MG63 (cell line): Measurements from ENCODE around the gene PAX5. TPM values are rescaled to one million over a fixed set of nuclear protein-coding genes. Genes with fewer than 3 reads are reported as not detected.

Experiments
- DNase-seq: peaks from one replicate; pipeline ENCODE4 v3.0.0-alpha.2; 2020
- H3K27me3 ChIP-seq: fragments of 250-450 bp; sonication (Bioruptor Pico); 2 replicates; pipeline ENCODE4 v1.5.1; 2020; ENCODE audit warnings: mild to moderate bottlenecking, moderate library complexity
- H3K36me3 ChIP-seq: fragments of 250-450 bp; sonication (Bioruptor Pico); 2 replicates; pipeline ENCODE4 v1.5.1; 2020; ENCODE audit warnings: mild to moderate bottlenecking, moderate library complexity
- H3K4me3 ChIP-seq: fragments of 250-450 bp; sonication (Bioruptor Pico); 2 replicates; pipeline ENCODE4 v1.5.1; 2020; ENCODE audit warnings: mild to moderate bottlenecking, moderate library complexity
- H3K9me3 ChIP-seq: fragments of 250-450 bp; sonication (Bioruptor Pico); 2 replicates; pipeline ENCODE4 v1.5.1; 2020; ENCODE audit warnings: mild to moderate bottlenecking, moderate library complexity
- total RNA-seq: library from RNA; depleted of rRNA; stranded (reverse); fragments of >200 nt; shearing (Covaris generic); gene quantifications from 2 replicates; pipeline ENCODE4 v1.2.3, GENCODE V29; 2014; ENCODE audit warnings: low replicate concordance; rRNA removed

The PAX5 gene
- total RNA-seq, 1 experiment from 2014 or later = not detected

DNA sequence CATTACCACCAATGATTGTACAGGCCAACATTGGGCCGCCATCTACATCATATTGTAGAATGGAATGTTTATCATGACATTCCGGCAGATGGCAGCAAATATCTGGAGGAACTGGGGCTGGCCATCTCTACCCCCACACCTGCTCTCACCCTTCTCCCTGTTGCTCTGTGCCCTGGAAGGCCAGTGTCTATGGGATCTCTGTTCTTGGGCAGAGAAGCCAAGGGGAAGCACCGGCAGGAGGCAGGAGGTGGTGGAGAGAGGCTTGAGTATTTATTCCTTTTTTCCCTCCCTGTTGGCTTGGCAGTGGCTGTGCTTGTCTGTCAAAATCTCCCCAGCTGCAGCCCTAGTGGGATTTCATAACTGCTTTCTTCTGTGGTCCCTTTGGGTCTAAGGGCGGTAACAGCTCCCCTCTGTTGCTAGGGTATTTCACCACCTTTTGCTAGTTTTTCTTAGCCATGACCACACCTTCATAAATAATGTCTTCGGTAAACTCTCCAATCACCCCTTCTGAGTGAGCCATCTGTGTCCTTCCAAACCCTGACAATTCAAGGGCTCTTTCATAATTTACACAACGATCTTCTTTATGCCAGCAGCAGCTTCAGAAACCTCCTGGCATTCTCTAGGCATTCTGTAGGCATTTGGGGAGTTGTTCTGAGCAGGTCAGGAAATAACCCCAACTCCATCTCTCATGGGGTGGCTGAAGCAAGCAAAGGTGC, 235.6 kb downstream of the PAX5 start:
- Histone ChIP-seq H3K36me3 (no peaks in the 10 kb centered on the region), H3K4me3 (no peak overlapping the region), H3K27me3 (peaks cover 3% of the 10 kb centered on the region; the same call in 1 of the 2 replicates), H3K9me3 (peaks cover 4% of the 10 kb centered on the region)
- no peak for DNase-seq

DNA sequence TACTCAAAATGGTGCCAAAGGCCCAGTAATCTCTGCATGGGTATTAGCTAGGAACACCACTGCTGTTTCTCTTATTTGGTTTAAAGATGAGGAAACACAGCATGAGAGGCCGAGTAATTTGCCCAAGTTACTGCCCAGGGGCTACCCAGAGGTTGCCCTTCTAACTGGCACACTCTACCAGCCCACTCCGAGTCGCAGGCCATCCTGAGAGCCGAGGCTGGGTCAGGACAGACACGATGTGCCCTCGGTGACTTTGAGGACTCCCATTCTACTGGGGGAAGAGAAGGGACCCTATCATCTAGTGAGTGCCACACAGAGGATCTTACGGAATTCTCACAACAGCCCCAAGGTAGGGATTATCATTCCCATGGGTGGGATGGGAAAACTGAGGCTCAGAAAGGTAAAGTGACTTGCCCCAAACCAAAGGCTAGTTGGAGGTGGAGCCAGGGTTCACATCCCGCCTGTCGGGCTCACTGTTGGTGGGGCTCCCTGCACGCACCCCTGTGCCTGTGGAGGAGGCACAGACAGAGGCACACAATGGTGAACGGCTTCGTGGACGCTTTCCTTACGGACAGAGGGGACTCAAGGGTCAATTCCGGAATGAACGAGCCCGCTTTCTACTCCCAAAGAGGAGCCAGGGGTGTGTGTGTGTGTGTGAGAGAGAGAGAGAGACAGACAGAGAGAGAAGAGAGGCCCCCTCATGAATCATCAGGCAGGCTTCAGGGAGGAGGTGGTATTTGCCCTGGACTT, 236.4 kb downstream of the PAX5 start:
- H3K27me3 ChIP-seq = no peaks in the 10 kb centered on the region; the same call in 1 of the 2 replicates
- no peak for DNase-seq
- H3K36me3 ChIP-seq = no peaks in the 10 kb centered on the region
- H3K9me3 ChIP-seq = peaks cover 13% of the 10 kb centered on the region
- no peak overlapping the region for H3K4me3 ChIP-seq

DNA sequence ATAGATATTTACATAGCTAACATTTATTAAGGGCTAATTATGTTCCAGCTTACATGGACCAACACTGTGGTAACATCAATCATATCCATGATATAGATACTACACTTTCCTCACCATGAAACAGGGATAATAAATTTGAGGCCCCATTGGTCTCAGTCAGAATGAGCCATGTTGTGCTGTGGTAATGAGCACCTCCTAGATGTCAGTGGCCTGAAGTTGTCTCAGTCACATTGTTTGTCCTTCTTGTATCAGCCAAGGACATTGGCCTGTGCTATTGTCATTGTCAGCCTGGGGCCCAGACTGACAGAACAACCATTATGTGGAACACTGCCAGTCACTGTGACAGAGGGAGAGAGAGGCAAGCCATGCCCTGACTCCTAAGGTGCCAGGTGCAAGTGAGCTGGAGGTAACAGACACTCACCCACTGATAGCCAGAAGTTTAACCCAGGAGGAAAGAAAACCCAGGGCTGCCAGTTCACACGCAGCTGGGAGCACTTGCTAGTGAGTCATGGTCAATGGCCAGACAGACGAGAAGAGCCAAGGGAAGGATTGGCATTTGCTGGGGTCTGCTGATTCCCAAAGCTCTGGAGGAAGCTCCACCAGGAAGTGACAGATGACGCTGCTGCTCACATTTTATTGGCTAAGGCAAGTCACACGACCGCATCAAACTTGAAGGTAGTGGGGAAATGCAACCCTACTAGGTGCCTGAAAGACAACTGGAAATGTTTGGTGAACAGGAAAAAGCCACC, 237.2 kb downstream of the PAX5 start:
- H3K9me3 ChIP-seq = peaks cover 18% of the 10 kb centered on the region
- peaks cover 2% of the 10 kb centered on the region; the same call in 1 of the 2 replicates for H3K27me3 ChIP-seq
- no peak overlapping the region for H3K4me3 ChIP-seq
- no peaks in the 10 kb centered on the region for H3K36me3 ChIP-seq
- no peak for DNase-seq

DNA sequence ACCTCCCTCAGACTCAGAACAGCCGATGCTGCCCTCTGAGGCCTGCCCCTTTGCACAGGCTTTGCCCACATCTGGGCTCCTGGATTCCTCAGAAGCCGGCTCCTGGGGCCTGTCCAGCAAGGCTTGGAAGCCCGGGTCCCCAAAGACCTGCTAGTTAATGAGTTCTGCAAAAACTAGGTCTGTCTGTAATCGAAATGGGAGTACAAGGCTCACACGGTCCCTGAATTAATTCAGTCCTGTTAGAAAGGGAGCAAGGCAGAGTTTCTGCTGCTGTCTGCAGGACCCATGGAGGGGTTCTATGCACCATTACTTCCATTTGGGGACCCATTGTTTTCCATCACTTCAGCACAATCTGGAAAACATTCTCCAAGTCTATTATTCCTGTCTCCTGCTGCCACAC, 239.6 kb downstream of the PAX5 start:
- H3K36me3 ChIP-seq = no peaks in the 10 kb centered on the region
- DNase-seq = no peak
- no peak overlapping the region for H3K4me3 ChIP-seq
- H3K27me3 ChIP-seq = peaks cover 6% of the 10 kb centered on the region; the same call in 1 of the 2 replicates
- H3K9me3 ChIP-seq = peaks cover 19% of the 10 kb centered on the region

DNA sequence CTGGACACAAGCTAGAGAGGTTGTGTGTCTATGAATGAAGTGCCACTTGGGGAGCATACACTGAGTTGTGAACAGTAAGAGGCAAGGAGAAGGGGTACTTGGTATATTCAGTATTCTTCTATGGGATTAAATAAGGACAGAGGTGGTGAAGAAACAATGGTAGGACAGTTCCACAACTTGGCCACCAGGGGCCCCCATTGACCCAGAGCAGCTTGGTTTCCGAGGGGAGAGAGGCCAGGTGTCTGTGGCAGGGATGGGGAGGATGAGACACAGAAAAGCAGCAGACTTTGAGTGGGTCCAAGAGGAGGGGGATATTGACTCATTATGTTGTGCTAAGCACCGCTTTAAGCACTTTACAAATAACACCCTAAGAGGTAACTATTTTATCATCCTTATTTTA, 240.8 kb downstream of the PAX5 start:
- Histone ChIP-seq H3K36me3 (no peaks in the 10 kb centered on the region), H3K27me3 (peaks cover 6% of the 10 kb centered on the region; the same call in 1 of the 2 replicates), H3K9me3 (peaks cover 19% of the 10 kb centered on the region), H3K4me3 (no peak overlapping the region)
- no peak for DNase-seq

DNA sequence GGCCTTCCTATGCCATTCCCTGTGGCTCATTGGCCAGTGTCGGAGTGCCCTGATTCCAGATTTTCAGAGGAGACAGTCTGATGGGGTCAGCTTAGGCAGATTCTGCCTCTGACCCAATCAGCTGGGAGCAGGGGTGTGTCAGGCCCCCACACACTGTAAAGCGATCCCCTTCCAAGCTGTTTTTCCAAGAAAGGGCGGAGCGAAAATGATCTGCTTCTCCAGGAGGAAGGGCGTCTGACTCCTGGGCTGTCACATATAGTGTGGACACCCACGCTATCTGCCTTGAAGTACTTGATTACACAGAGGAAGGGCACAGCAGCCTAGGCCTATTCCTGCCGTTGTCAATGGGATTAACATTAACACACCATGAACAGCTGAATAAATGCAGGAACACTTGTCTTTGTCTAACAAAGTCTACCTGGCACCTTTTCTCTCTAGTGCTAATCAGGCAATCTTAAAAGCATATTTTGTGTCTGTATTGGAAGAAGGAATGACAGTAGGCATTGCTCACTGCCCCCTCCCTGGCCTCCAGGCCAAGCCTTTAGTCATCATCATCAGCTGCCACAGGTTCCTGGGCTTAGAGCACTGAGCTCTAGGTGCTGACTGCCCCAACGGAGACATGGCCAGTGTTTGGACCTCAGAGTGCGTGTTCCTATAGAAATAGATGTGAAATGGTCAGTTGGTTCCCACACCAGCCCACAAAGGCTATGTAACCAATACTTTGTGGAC, 242.7 kb downstream of the PAX5 start:
- Histone ChIP-seq H3K36me3 (no peaks in the 10 kb centered on the region), H3K4me3 (no peak overlapping the region), H3K9me3 (peaks cover 19% of the 10 kb centered on the region), H3K27me3 (peaks cover 8% of the 10 kb centered on the region)
- no peak for DNase-seq

DNA sequence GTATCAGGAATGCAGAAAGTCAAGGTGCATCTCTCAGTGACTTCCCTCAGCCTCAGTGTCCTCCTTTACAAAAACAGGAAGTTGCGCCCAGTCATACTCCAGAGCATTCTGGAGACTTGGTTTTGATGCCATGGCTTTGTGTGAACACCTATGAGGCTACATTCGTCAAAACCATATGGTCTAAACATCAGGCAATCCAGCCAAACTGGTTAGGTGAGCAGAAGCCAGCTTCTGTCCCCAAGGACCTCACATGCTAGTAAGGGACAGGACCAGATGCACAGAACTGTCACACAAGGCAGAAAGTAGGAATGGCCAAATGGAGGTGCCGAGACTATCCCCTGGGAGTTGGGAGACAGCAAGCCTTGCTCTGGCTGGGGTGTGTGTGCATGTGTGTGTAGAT, 244.2 kb downstream of the PAX5 start:
- DNase-seq = no peak
- Histone ChIP-seq H3K4me3 (no peak overlapping the region), H3K9me3 (peaks cover 19% of the 10 kb centered on the region), H3K36me3 (no peaks in the 10 kb centered on the region), H3K27me3 (peaks cover 19% of the 10 kb centered on the region; the same call in 1 of the 2 replicates)

DNA sequence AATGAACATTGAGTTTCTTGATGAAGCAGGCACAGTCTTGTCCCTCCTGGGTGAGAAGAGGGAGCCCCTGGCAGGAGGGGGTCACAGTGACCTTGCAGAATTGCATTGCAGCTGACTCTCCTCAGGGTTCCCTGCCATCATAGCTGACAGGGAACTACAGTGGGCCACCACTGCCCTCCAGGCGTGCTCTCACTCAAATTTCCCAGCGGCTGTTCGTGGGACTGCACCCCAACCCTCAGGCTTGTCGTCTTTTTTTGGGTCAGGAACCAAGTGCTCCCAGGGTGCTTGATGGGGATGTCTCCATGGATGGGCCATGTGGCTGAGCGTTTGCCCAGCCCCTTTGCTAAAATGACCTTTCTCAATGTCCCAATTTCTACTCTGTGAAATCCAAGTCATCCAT, 245.5 kb downstream of the PAX5 start:
- no peak for DNase-seq
- H3K27me3 ChIP-seq = peaks cover 30% of the 10 kb centered on the region; the same call in 1 of the 2 replicates

DNA sequence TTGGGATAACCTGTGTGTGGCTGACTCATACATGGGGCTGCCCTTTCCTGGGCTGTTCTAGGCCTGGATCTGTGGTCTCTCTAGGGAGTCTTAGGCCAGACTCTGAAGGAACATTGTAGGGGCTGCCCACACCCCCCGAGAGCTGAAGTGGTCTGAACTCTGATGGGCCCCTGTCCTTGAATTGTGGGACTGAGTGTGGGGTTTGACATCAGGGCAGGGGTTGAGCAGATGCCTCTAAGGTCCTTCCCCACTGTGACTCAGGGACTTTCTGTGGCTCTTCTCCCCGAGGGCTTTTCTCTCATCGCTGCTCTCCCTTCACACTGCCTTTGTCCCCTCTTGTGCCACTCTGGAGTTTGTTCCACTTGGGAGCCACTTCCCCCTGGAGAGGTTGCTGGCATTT, 246.4 kb downstream of the PAX5 start:
- Histone ChIP-seq H3K4me3 (no peak overlapping the region), H3K36me3 (no peaks in the 10 kb centered on the region), H3K27me3 (peaks cover 34% of the 10 kb centered on the region), H3K9me3 (peaks cover 7% of the 10 kb centered on the region)
- no peak for DNase-seq

More for the DNA sequence above, 245.5 kb downstream of the PAX5 start:
- no peak overlapping the region for H3K4me3 ChIP-seq
- H3K36me3 ChIP-seq = no peaks in the 10 kb centered on the region
- H3K9me3 ChIP-seq = peaks cover 15% of the 10 kb centered on the region

Other genes starting within 250 kb of the PAX5 start
- 7.7 and 12.0 TPM in 2 replicates for gene ZCCHC7, start 86.3 kb upstream of the PAX5 start, total RNA-seq